Uterus (tissue), 2 donors: ENCODE results near the gene SLAMF7.

ENCODE experiments used
- CTCF ChIP-seq, 4 experiments: fragments of 200-600 bp in 2 of 4; fragments of 450-650 bp in 2 of 4; sonication (generic) in 2 of 4; IDR thresholded peaks; one replicate each; pipeline ENCODE4 v1.5.1; 2016 to 2019; ENCODE audit warnings: antibody characterized with exemption in 4 of 4, mild to moderate bottlenecking in 2 of 4, moderate library complexity in 1 of 4
- POLR2A ChIP-seq, 2 donors: fragments of 450-650 bp; IDR thresholded peaks; one replicate each; pipeline ENCODE4 v1.6.1; 2016; ENCODE audit warnings: antibody characterized with exemption in 2 of 2, mild to moderate bottlenecking in 1 of 2, moderate library complexity in 1 of 2

DNA sequence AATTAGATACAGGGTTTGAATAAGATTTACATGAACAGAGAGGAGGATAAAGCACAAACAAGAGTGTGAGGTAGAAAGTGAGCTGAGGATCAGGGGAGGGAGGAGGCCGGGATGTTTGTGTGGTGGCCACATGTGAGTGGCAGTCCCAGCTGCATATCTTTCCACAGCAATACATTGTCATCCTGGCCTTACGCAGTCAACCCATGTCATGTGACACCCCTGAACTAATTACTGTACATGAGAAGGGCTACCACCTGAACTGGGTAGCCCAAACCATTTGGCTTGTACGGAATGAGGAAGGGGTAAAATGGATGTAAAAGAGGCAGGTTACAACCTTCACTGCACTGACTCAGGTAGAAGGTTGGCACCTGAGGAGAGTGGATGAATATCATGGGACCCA, 4.2 kb downstream of the SLAMF7 start:
- TF ChIP-seq CTCF (IDR thresholded peaks at IDR 0.05) (no peak), POLR2A (IDR thresholded peaks at IDR 0.05) (no peak)
